Skin epidermis (tissue), 12 donors: ENCODE data around the gene PEX6.
A peak's percentile ranks its signal among the peaks of the same experiment; 100 is the strongest.
"Not testable (repeated sequence)": the region's sequence is repeated elsewhere in the genome, so short reads cannot be mapped to it uniquely, and the experiment has no call there.

ENCODE experiments used
- H3K27ac ChIP-seq, 21 experiments: fragments of 200-600 bp; sonication (generic) in 11 of 21; one replicate each; pipeline ENCODE4 v1.5.0; 2020; ENCODE audit warnings: mild to moderate bottlenecking in 3 of 21, inconsistent platforms in 2 of 21, moderate library complexity in 2 of 21
- H3K4me3 ChIP-seq, 7 experiments: fragments of 200-600 bp; sonication (generic) in 2 of 7; one replicate each; pipeline ENCODE4 v1.5.0; 2020; ENCODE audit warnings: inconsistent platforms in 2 of 7, mild to moderate bottlenecking in 2 of 7, moderate library complexity in 1 of 7

PEX6 gene

GRCh38 chr6:43001843-43002242 is 22.9 kb upstream of the PEX6 start:
- H3K4me3 ChIP-seq: no peak overlapping the region
- H3K27ac ChIP-seq: no peak overlapping the region

- H3K4me3 ChIP-seq, H3K27ac ChIP-seq: not testable (repeated sequence)
Measured at GRCh38 chr6:42998205-42998604, 19.2 kb upstream of the PEX6 start.

DNA sequence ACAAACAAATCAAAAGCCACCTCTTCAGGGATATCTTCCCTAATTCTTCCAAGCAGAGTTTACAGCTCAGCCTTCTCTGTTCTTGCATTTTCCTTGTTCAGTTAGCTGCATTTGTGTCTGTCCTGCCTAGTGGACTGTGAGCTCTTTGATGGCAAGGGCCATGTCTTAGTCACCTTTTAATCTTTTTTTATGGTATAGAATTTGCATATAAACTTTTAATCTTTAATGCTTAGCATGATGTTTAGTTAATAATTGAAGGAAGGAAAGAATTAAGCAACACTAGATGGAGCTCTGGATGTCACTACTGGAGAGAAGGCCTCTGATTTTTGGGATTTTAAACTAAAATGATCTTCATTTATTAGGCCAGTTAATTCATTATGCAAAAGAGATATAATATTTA is 17.5 kb upstream of the PEX6 start:
- H3K27ac ChIP-seq: no peak overlapping the region

GRCh38 chr6:42993445-42993844 is 14.5 kb upstream of the PEX6 start:
- Histone ChIP-seq H3K4me3 (no peak overlapping the region), H3K27ac (no peak overlapping the region)

More for the DNA sequence above, 17.5 kb upstream of the PEX6 start:
- no peak overlapping the region for H3K4me3 ChIP-seq

DNA sequence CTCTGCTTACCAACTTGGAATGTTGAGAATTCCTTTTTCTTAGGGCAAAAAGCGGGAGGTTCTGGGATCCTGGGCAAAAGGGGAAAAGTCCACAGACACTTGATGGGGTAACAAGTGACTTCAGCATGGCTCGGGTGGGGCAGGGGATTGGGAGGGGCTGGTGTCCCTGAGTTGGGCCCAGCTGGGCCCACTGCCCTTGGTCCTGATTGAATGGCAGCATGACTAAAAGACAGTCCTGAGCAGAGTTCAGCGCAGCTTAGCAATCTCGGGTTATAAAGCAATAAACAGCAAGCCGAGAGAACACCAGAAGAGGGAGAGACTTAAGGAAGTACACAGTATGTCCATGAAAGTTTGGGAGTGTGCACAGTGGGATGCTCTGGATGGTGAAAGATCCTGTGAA is 10.9 kb upstream of the PEX6 start:
- H3K27ac ChIP-seq: no peak overlapping the region
- H3K4me3 ChIP-seq: no peak overlapping the region

DNA sequence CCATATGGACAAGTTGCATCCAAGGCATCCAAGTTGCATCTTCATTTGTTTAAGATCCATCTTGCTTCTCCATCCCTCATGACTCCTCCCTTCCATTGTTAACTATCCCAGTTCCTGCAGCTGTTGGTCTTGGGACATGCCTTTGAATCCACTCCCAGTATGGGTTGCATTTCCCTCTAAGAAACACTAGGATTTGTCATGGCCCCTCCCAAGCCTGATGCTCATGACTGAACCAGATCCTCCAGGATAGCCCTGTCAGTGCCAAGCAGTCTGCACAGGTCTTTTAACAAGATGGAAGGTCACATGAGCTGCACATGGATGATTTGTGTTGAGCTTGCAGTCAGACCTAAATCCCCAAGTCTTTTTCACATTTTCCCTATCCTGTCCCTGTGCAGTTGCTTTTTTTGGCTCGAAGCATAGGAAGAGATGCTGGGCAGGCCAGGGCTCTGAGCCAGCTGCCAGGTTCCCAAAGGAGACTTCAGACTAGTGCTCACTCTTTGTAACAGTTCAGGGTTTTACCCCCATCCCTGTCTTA is 9.6 kb upstream of the PEX6 start:
- H3K4me3 ChIP-seq: no peak overlapping the region
- H3K27ac ChIP-seq: no peak overlapping the region

GRCh38 chr6:42987533-42988451 is 8.8 kb upstream of the PEX6 start:
- peak overlapping the region in 1 of 21 experiments; percentile 31 for H3K27ac ChIP-seq

GRCh38 chr6:42984924-42985475 is 6.0 kb upstream of the PEX6 start:
- Histone ChIP-seq H3K4me3 (peak overlapping the region; percentile 59 to 92 (median 75)), H3K27ac (peak overlapping the region in 20 of 21 experiments; percentile 71 to 97 (median 89))

More at GRCh38 chr6:42987533-42988451, 8.8 kb upstream of the PEX6 start:
- H3K4me3 ChIP-seq: no peak overlapping the region

GRCh38 chr6:42984001-42984923 is 5.3 kb upstream of the PEX6 start, which contains the start of gene PPP2R5D:
PPP2R5D (plus strand) TSS chr6:42984570; CDS start chr6:42984678, 108 bp downstream.
- H3K4me3 ChIP-seq: peak within 1 kb of the TSS; percentile 59 to 92 (median 75)
- peak within 1 kb of the TSS; percentile 71 to 97 (median 89) for H3K27ac ChIP-seq

DNA sequence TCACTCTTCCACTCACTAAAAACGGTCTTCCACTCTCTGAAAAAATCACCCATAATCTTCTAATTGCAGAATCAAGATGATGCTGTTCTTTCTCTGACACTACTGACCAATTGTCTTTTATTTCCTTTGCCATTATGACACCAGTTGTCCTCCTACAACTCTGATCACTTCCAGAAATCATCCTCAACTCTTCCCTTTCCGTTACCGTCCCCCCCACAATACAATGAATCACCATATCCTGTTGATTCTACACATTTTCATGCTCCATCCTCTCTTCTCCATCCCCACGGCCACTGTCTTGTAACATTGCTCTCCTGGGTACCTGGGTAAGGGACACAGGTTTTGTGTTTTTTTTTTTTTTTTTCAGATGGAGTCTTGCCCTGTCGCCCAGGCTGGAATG is 2.9 kb upstream of the PEX6 start:
- Histone ChIP-seq H3K27ac (no peak overlapping the region), H3K4me3 (no peak overlapping the region)

- Histone ChIP-seq H3K27ac (peak overlapping the region in 20 of 21 experiments; percentile 89 to 99 (median 93)), H3K4me3 (peak overlapping the region; percentile 91 to 99 (median 96))
Measured at GRCh38 chr6:42979523-42980177, 669 bp upstream of the PEX6 start.

- Histone ChIP-seq H3K27ac (peak overlapping the region; percentile 68 to 99 (median 93)), H3K4me3 (peak overlapping the region; percentile 91 to 99 (median 96))
Measured at GRCh38 chr6:42978487-42978838, 518 bp downstream of the PEX6 start.

DNA sequence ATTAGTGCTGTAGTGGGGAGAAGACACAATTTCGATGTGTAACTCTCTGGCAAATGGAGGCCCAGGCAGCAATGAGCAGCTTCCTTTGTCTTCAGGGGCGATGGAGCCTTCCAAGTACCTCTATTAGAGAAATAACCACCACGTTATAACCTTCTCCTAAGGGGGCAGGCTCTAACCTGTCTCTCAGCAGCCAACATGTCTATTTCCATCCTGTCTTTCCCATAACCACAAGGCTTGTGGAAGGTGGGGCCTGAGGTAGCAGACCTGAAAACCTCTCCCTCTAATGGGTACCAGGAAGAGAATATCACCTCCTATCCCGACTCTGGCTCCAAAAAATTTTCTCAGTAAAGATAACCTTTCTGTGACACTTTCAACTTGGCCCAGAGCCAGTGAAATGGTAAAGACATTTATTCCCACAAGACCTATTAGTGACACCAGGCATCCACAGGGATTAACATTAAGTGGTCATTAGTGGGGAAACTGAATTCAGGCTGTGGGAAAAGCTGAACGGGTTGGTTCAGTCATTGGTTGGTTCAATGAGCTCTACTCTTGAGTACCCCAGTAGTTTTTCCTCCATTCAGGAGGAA is 4.0 kb downstream of the PEX6 start:
- peak overlapping the region in 1 of 21 experiments; percentile 11 for H3K27ac ChIP-seq

DNA sequence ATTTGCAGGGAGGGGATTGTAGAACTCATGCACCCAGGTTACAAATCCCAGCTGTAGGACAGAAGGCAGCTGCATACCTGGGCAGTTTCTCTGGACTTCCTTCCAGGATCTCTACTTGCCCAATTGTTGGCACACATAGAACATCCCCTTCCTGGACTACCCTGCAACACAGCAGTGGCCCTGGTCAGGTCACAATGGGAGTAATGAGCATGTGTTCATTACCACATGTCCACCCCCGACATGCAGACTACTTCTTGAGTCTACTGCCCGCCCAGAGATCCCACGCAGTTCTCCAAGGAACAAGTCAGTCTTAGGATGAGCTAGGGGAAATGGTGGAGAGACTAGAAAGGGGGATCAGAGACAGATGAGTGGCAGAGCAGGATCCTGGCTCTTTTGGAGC is 5.1 kb downstream of the PEX6 start:
- Histone ChIP-seq H3K4me3 (no peak overlapping the region), H3K27ac (no peak overlapping the region)

More for the DNA sequence above, 4.0 kb downstream of the PEX6 start:
- no peak overlapping the region for H3K4me3 ChIP-seq

- H3K27ac ChIP-seq: no peak overlapping the region
- no peak overlapping the region for H3K4me3 ChIP-seq
Measured at GRCh38 chr6:42971746-42972327, 7.1 kb downstream of the PEX6 start.

DNA sequence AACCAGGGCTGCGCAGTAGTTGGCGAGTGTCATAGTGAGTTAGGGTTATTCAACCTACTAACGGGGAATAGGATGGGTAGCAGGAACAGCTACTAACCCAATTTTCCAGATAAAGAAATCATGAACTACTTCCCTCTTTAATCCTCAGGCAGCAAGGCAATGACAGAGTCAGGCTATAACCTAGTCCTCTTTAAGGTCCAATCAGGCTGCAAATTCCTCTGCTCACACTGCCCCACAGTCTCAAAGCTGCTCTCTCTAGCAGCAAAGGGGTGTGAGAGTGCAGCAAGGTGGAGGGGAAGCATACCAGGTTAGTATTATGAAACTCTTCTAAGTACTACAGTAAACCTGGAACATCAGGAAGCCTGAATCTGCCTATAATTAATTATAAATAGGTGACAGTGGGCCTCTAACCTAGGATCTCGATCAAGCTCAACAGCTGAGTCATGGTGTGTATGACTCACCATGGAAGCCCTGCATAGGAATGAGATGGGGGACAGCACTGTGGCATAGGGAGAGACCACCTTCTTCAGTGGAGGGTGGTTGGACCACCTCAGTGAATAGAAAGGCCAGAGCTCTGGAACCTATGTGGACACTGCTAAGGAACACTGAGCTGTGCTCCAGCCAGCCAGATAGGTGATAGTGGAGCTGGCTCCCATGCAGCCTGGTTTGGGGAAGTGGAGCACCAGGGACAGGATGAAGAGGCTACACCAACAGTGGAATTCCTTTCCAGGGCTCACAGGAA is 7.9 kb downstream of the PEX6 start:
- Histone ChIP-seq H3K27ac (no peak overlapping the region), H3K4me3 (no peak overlapping the region)

DNA sequence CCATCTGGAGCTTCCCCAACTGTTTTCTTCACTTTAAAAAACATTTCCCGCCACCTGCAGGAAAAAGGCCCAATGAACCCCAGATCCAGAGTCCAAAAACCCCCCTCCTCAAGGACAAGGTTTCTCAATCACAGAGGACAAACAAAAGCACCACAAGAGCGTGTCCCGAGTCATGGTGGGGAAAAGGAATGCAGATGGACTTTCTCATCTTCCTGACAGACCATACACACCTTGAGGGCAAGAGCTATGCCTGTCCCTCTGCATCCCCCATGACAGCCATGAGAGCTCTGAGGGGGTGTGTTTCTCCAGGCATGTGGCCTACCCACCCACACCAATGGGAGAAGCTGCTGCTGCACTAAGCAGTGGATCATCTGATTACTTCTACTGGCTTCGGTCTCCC is 9.0 kb downstream of the PEX6 start:
- no peak overlapping the region for H3K4me3 ChIP-seq
- no peak overlapping the region for H3K27ac ChIP-seq

- no peak overlapping the region for H3K4me3 ChIP-seq
- H3K27ac ChIP-seq: no peak overlapping the region
Measured at GRCh38 chr6:42969431-42969830, 9.6 kb downstream of the PEX6 start.
